Neural progenitor cell (in vitro differentiated cells): ENCODE measurements around the gene TSEN34. TPM values are rescaled to one million over a fixed set of nuclear protein-coding genes. Genes with fewer than 3 reads are reported as not detected.
A peak's percentile ranks its signal among the peaks of the same experiment; 100 is the strongest.

Source experiments
- DNase-seq: peaks from one replicate; pipeline ENCODE4 v3.0.0-alpha.2; 2016; ENCODE audit warnings: low spot score
- H2AFZ ChIP-seq: fragments of 200-600 bp; sonication (generic); replicated peaks from 2 replicates; pipeline ENCODE4 v1.6.1; 2016; ENCODE audit warnings: antibody characterized with exemption
- H3F3A ChIP-seq: fragments of 200-600 bp; sonication (generic); 2 replicates; pipeline ENCODE4 v1.6.1; 2016; ENCODE audit warnings: antibody characterized with exemption, low read depth
- H3K27ac ChIP-seq: fragments of 200-600 bp; sonication (generic); 2 replicates; pipeline ENCODE4 v1.5.1; 2016; ENCODE audit warnings: mild to moderate bottlenecking
- H3K27me3 ChIP-seq: fragments of 200-600 bp; sonication (generic); 2 replicates; pipeline ENCODE4 v1.6.1; 2016; ENCODE audit warnings: mild to moderate bottlenecking, moderate library complexity
- H3K36me3 ChIP-seq: fragments of 200-600 bp; sonication (generic); 2 replicates; pipeline ENCODE4 v1.5.1; 2016
- H3K4me1 ChIP-seq: fragments of 200-600 bp; sonication (generic); 2 replicates; pipeline ENCODE4 v1.6.1; 2016; ENCODE audit warnings: mixed run types
- H3K4me2 ChIP-seq: fragments of 200-600 bp; sonication (generic); 2 replicates; pipeline ENCODE4 v1.6.1; 2016
- H3K4me3 ChIP-seq: fragments of 200-600 bp; sonication (generic); 2 replicates; pipeline ENCODE4 v1.5.1; 2016
- H3K79me2 ChIP-seq: fragments of 200-600 bp; sonication (generic); 2 replicates; pipeline ENCODE4 v1.6.1; 2016; ENCODE audit warnings: low read depth
- H3K9ac ChIP-seq: fragments of 200-600 bp; sonication (generic); 2 replicates; pipeline ENCODE4 v1.6.1; 2016
- H3K9me3 ChIP-seq: fragments of 200-600 bp; sonication (generic); 2 replicates; pipeline ENCODE4 v1.5.1; 2016; ENCODE audit warnings: low read depth
- H4K20me1 ChIP-seq: fragments of 200-600 bp; sonication (generic); 2 replicates; pipeline ENCODE4 v1.6.1; 2016; ENCODE audit warnings: low read depth
- H3K27ac Mint-ChIP-seq: 3 replicates; pipeline ENCODE4 v1.8.0; 2021; ENCODE audit warnings: mixed read lengths
- H3K27me3 Mint-ChIP-seq: 2 replicates; pipeline ENCODE4 v1.8.0; 2022; ENCODE audit warnings: low read depth, mild to moderate bottlenecking, inconsistent platforms, moderate library complexity, mixed read lengths; ENCODE audit not compliant: insufficient read depth
- H3K36me3 Mint-ChIP-seq: 3 replicates; pipeline ENCODE4 v1.8.0; 2021; ENCODE audit warnings: mixed read lengths
- H3K4me1 Mint-ChIP-seq: 3 replicates; pipeline ENCODE4 v1.8.0; 2021; ENCODE audit warnings: mixed read lengths
- H3K4me3 Mint-ChIP-seq: 3 replicates; pipeline ENCODE4 v1.8.0; 2021; ENCODE audit warnings: mild to moderate bottlenecking, moderate library complexity, mixed read lengths
- H3K9me3 Mint-ChIP-seq: 3 replicates; pipeline ENCODE4 v1.8.0; 2020; ENCODE audit warnings: mixed read lengths
- EZH2 ChIP-seq: fragments of 200-600 bp; sonication (generic); IDR thresholded peaks from 2 replicates; pipeline ENCODE4 v1.6.1; 2017; ENCODE audit warnings: antibody characterized with exemption, mild to moderate bottlenecking, moderate library complexity
- EZH2phosphoT487 ChIP-seq: fragments of 200-600 bp; sonication (generic); IDR thresholded peaks from 2 replicates; pipeline ENCODE4 v1.6.1; 2017; ENCODE audit warnings: antibody characterized with exemption
- total RNA-seq: library from RNA; depleted of rRNA; stranded (reverse); fragments of >200 nt; gene quantifications from 2 replicates; pipeline ENCODE4 v1.2.3, GENCODE V29; 2015; ENCODE audit warnings: low replicate concordance
- TF ChIP-seq, protein P1 (sequence below): fragments of 200-600 bp; sonication (generic); IDR thresholded peaks from 2 replicates; pipeline ENCODE4 v1.5.1; 2017; ENCODE audit warnings: antibody characterized with exemption, mild to moderate bottlenecking

The TSEN34 gene
- total RNA-seq, 1 donor from 2014 or later = 10.3 TPM

DNA sequence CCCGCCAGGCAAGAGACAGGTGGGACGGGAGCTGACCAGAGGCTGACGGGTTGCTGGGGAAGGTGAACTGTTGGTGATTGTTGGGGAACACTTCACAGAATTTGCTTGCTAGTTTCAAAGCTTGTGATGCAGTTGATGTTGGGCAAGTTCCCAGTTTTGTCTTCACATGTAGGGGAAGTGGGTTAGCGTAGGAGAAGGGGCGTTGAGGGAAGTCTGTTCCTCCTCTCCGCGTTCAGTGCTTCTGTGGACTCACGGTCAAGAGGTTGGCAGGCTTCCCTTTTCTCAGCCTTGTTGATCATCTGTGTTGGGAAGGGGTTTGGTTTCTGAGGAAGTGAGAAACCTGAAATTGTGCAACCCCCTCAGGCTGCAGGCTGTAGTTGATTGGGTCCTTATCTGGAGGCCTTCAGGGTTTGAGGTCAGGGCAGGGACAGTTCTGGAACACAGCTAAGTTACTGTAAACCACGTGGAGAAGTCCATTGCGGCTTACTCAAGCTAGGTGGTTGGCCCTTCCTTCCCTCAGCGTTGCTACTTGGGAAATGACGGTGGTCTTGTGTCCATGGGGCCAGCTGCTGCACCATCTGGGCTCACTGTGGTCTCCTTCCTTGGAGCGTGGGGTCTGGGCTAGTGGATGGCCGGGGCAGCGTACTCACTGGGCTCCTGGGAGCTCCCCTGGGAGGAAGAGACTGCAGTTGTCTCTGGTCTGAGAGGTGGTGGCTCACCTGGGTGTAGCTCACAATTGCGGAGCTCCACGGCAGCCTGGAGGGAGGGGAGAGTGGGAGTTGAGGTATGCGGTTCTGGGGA is 17.1 kb downstream of the TSEN34 start:
- Histone ChIP-seq H3K4me3 (no peak overlapping the region), H3K79me2 (peaks cover 38% of the 10 kb centered on the region), H3K9ac (no peak overlapping the region), H3F3A (peaks cover 41% of the 10 kb centered on the region), H4K20me1 (peaks cover 72% of the 10 kb centered on the region), H3K4me1 (peaks cover 17% of the 10 kb centered on the region), H3K27ac (peak overlapping the region; percentile 53), H3K36me3 (no peaks in the 10 kb centered on the region), H3K4me2 (no peak overlapping the region), H3K27me3 (no peaks in the 10 kb centered on the region), H2AFZ (no peak overlapping the region), H3K9me3 (no peaks in the 10 kb centered on the region)
- TF ChIP-seq, protein P1, sequence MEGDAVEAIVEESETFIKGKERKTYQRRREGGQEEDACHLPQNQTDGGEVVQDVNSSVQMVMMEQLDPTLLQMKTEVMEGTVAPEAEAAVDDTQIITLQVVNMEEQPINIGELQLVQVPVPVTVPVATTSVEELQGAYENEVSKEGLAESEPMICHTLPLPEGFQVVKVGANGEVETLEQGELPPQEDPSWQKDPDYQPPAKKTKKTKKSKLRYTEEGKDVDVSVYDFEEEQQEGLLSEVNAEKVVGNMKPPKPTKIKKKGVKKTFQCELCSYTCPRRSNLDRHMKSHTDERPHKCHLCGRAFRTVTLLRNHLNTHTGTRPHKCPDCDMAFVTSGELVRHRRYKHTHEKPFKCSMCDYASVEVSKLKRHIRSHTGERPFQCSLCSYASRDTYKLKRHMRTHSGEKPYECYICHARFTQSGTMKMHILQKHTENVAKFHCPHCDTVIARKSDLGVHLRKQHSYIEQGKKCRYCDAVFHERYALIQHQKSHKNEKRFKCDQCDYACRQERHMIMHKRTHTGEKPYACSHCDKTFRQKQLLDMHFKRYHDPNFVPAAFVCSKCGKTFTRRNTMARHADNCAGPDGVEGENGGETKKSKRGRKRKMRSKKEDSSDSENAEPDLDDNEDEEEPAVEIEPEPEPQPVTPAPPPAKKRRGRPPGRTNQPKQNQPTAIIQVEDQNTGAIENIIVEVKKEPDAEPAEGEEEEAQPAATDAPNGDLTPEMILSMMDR = no peak
- TF ChIP-seq EZH2 = no peak
- no peak for TF ChIP-seq EZH2phosphoT487
- DNase-seq = no peak
- Mint-ChIP-seq H3K27ac (no peak overlapping the region), H3K9me3 (no peaks in the 10 kb centered on the region), H3K36me3 (peaks cover 25% of the 10 kb centered on the region), H3K4me1 (peaks cover 20% of the 10 kb centered on the region), H3K27me3 (peaks cover 4% of the 10 kb centered on the region), H3K4me3 (peak overlapping the region; percentile 73)

DNA sequence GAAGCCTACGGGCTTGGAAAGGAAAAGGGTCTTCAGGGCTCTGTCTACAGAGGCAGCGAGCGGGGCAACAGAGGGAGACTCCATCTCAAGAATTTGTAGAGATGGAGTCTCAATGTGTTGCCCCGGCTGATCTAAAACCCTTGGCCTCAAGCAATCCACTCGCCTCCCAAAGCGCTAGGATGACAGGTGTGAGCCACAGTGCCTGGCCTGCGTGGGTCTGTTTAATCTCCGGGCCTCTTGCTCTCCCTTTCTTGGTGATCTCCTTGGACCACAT is 17.6 kb downstream of the TSEN34 start:
- peaks cover 35% of the 10 kb centered on the region for H3F3A ChIP-seq
- peak overlapping the region; percentile 53 for H3K27ac ChIP-seq
- H3K9me3 ChIP-seq = no peaks in the 10 kb centered on the region
- H3K9me3 Mint-ChIP-seq = no peaks in the 10 kb centered on the region
- H3K4me2 ChIP-seq = no peak overlapping the region
- H3K36me3 ChIP-seq = no peaks in the 10 kb centered on the region
- H4K20me1 ChIP-seq = peaks cover 67% of the 10 kb centered on the region
- H3K4me3 ChIP-seq = no peak overlapping the region
- H3K79me2 ChIP-seq = peaks cover 33% of the 10 kb centered on the region
- no peak overlapping the region for H2AFZ ChIP-seq
- no peak for TF ChIP-seq EZH2phosphoT487
- no peak for TF ChIP-seq EZH2
- TF ChIP-seq, protein P1 = no peak
- no peak overlapping the region for H3K4me3 Mint-ChIP-seq
- H3K27me3 Mint-ChIP-seq = peaks cover 4% of the 10 kb centered on the region
- H3K4me1 Mint-ChIP-seq = peaks cover 18% of the 10 kb centered on the region
- H3K36me3 Mint-ChIP-seq = peaks cover 26% of the 10 kb centered on the region
- H3K4me1 ChIP-seq = peaks cover 11% of the 10 kb centered on the region
- H3K27me3 ChIP-seq = no peaks in the 10 kb centered on the region
- H3K9ac ChIP-seq = no peak overlapping the region
- no peak for DNase-seq
- no peak overlapping the region for H3K27ac Mint-ChIP-seq

DNA sequence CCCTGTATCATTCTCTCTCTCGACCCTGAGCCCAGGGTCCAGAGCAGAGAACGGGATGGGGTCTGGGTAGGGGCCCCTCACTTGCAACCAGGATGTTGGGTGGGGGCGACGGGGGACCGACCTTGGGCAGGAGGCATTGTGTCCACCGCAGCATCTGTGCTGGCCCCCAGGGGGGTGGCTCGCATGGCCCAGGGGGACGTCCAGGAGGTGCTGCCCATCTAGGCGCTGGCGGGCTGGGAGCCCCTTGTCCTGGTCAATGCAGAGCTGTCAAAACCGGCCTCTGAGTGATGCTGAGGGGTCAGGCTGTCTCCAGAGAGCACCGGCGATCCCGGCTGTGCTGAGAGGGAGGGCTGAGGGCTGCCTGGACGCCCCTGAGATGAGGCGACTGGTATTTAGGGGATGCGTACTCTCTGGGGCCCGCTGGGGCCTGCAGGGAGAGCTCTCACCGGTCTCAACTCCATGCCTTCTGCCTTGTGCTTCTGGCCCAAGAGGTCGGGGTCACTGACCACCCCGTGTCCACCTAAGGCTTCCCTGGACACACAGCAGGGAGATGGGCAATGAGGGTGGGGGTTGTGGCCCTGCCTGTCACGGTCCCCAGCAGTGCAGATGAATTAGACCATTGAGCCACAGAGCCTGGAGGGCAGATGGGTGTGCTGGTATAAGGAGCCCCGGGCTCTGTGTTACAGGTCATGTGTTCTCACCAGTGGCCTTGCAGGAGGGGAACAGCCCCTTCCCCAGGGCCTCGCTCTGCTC is 18.1 kb downstream of the TSEN34 start:
- H3K4me3 ChIP-seq = no peak overlapping the region
- H3F3A ChIP-seq = peaks cover 34% of the 10 kb centered on the region
- H3K4me1 ChIP-seq = peaks cover 6% of the 10 kb centered on the region
- peaks cover 62% of the 10 kb centered on the region for H4K20me1 ChIP-seq
- peaks cover 28% of the 10 kb centered on the region for H3K79me2 ChIP-seq
- H3K27me3 ChIP-seq = no peaks in the 10 kb centered on the region
- no peak overlapping the region for H3K9ac ChIP-seq
- H2AFZ ChIP-seq = no peak overlapping the region
- Mint-ChIP-seq H3K36me3 (peaks cover 26% of the 10 kb centered on the region), H3K4me1 (peaks cover 21% of the 10 kb centered on the region), H3K27ac (peak overlapping the region; percentile 57), H3K9me3 (no peaks in the 10 kb centered on the region), H3K4me3 (no peak overlapping the region), H3K27me3 (peaks cover 4% of the 10 kb centered on the region)
- TF ChIP-seq EZH2phosphoT487 = no peak
- no peak for TF ChIP-seq EZH2
- TF ChIP-seq, protein P1 = no peak
- no peaks in the 10 kb centered on the region for H3K36me3 ChIP-seq
- H3K4me2 ChIP-seq = no peak overlapping the region
- H3K27ac ChIP-seq = peak overlapping the region; percentile 53
- no peaks in the 10 kb centered on the region for H3K9me3 ChIP-seq
- DNase-seq = no peak
